ENCODE measurements around the gene NRSN2. TPM values are rescaled to one million over a fixed set of nuclear protein-coding genes. Genes with fewer than 3 reads are reported as not detected.
"Not testable (repeated sequence)": the region's sequence is repeated elsewhere in the genome, so short reads cannot be mapped to it uniquely, and the experiment has no call there.

NRSN2 gene
- total RNA-seq, 1 donor from 2014 or later: 24.5 TPM

GRCh38 chr20:391041-391711, 44.3 kb downstream of the NRSN2 start:
- intact Hi-C loops (cut with DNase I): no loop called here
- Histone ChIP-seq H3K9me3 (no peaks in the 10 kb centered on the region), H3K36me3 (peaks cover 12 to 33% of the 10 kb centered on the region in 2 donors), H3K4me1 (no peaks in the 10 kb centered on the region), H3K27me3 (no peaks in the 10 kb centered on the region), H3K4me3 (no peak overlapping the region), H3K27ac (no peak overlapping the region)
- TF ChIP-seq CTCF (IDR thresholded peaks at IDR 0.05): no peak
- no peak for DNase-seq (ENCODE audit: low spot score in 2 of 2)

- DNase-seq (ENCODE audit: low spot score in 2 of 2); H3K27ac ChIP-seq; H3K27me3 ChIP-seq; H3K4me3 ChIP-seq; intact Hi-C loops (cut with DNase I); H3K4me1 ChIP-seq; H3K9me3 ChIP-seq: not testable (repeated sequence)
- peaks cover 13 to 43% of the 10 kb centered on the region in 2 donors for H3K36me3 ChIP-seq
These were observed 46.4 kb downstream of the NRSN2 start for GRCh38 chr20:393296-393695.

- DNase-seq (ENCODE audit: low spot score in 2 of 2): no peak
- Histone ChIP-seq H3K9me3 (no peaks in the 10 kb centered on the region), H3K36me3 (peaks cover 7 to 24% of the 10 kb centered on the region in 2 donors), H3K4me1 (no peaks in the 10 kb centered on the region), H3K27me3 (no peaks in the 10 kb centered on the region), H3K27ac (no peak overlapping the region), H3K4me3 (no peak overlapping the region)
- no peak for TF ChIP-seq CTCF (IDR thresholded peaks at IDR 0.05)
- intact Hi-C loops (cut with DNase I): no loop called here
These were observed 49.3 kb downstream of the NRSN2 start for GRCh38 chr20:396252-396618.

GRCh38 chr20:396619-397431, 49.9 kb downstream of the NRSN2 start:
- H3K27ac ChIP-seq: no peak overlapping the region
- intact Hi-C loops (cut with DNase I): no loop called here

GRCh38 chr20:397432-398237, 50.7 kb downstream of the NRSN2 start:
- no peak for TF ChIP-seq CTCF (IDR thresholded peaks at IDR 0.05)
- Histone ChIP-seq H3K4me3 (no peak overlapping the region), H3K9me3 (no peaks in the 10 kb centered on the region), H3K4me1 (no peaks in the 10 kb centered on the region), H3K27me3 (no peaks in the 10 kb centered on the region), H3K36me3 (peaks cover 7 to 15% of the 10 kb centered on the region in 2 donors), H3K27ac (no peak overlapping the region)
- no peak for DNase-seq (ENCODE audit: low spot score in 2 of 2)
- intact Hi-C loops (cut with DNase I): no loop called here

More at GRCh38 chr20:396619-397431, 49.9 kb downstream of the NRSN2 start:
- H3K9me3 ChIP-seq: no peaks in the 10 kb centered on the region
- no peaks in the 10 kb centered on the region for H3K27me3 ChIP-seq
- H3K4me3 ChIP-seq: no peak overlapping the region
- TF ChIP-seq CTCF (IDR thresholded peaks at IDR 0.05): no peak
- H3K36me3 ChIP-seq: peaks cover 7 to 20% of the 10 kb centered on the region in 2 donors
- H3K4me1 ChIP-seq: no peaks in the 10 kb centered on the region
- DNase-seq (ENCODE audit: low spot score in 2 of 2): no peak

Data from ascending aorta (tissue), 2 donors.